GM10248 (cell line): ENCODE measurements around the gene HBQ1.
"Not testable (repeated sequence)": the region's sequence is repeated elsewhere in the genome, so short reads cannot be mapped to it uniquely, and the experiment has no call there.

ENCODE experiments used
- CTCF ChIA-PET: fragments of 300-600 bp; sonication (Branson Sonifier 250); formaldehyde crosslinking; extraction: SDS; loops from one replicate; lab custom pipeline; 2021; ENCODE audit warnings: antibody characterized with exemption; lab: Yijun Ruan, JAX
- POLR2A ChIA-PET: fragments of 350-650 bp; sonication (Branson Sonifier 250); formaldehyde crosslinking; extraction: SDS; loops from one replicate; lab custom pipeline; 2020; ENCODE audit warnings: antibody characterized with exemption; lab: Yijun Ruan, JAX
- DNase-seq: peaks from one replicate; pipeline ENCODE4 v3.0.0; 2012; ENCODE audit errors: extremely low spot score
- TF ChIP-seq, protein P1 (sequence below): IDR thresholded peaks from 2 replicates; pipeline ENCODE4 v1.5.1; 2012; ENCODE audit warnings: mild to moderate bottlenecking, low read depth; ENCODE audit errors: extremely low read depth, missing control alignments, control extremely low read depth

HBQ1 gene

DNA sequence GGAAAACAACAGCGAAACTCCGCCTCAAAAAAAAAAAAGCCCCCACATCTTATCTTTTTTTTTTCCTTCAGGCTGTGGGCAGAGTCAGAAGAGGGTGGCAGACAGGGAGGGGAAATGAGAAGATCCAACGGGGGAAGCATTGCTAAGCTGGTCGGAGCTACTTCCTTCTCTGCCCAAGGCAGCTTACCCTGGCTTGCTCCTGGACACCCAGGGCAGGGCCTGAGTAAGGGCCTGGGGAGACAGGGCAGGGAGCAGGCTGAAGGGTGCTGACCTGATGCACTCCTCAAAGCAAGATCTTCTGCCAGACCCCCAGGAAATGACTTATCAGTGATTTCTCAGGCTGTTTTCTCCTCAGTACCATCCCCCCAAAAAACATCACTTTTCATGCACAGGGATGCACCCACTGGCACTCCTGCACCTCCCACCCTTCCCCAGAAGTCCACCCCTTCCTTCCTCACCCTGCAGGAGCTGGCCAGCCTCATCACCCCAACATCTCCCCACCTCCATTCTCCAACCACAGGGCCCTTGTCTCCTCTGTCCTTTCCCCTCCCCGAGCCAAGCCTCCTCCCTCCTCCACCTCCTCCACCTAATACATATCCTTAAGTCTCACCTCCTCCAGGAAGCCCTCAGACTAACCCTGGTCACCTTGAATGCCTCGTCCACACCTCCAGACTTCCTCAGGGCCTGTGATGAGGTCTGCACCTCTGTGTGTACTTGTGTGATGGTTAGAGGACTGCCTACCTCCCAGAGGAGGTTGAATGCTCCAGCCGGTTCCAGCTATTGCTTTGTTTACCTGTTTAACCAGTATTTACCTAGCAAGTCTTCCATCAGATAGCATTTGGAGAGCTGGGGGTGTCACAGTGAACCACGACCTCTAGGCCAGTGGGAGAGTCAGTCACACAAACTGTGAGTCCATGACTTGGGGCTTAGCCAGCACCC lies 5.0 kb upstream of the HBQ1 start:
- ChIA-PET CTCF (interaction anchor here (1.2 kb wide), 1 partner anchor 58 kb away, joined by 3 read pairs; no protein-coding TSS in a partner anchor), POLR2A (interaction anchor here (0.6 kb wide), 1 partner anchor 64 kb away, joined by 3 read pairs; no protein-coding TSS in a partner anchor)
- TF ChIP-seq, protein P1, sequence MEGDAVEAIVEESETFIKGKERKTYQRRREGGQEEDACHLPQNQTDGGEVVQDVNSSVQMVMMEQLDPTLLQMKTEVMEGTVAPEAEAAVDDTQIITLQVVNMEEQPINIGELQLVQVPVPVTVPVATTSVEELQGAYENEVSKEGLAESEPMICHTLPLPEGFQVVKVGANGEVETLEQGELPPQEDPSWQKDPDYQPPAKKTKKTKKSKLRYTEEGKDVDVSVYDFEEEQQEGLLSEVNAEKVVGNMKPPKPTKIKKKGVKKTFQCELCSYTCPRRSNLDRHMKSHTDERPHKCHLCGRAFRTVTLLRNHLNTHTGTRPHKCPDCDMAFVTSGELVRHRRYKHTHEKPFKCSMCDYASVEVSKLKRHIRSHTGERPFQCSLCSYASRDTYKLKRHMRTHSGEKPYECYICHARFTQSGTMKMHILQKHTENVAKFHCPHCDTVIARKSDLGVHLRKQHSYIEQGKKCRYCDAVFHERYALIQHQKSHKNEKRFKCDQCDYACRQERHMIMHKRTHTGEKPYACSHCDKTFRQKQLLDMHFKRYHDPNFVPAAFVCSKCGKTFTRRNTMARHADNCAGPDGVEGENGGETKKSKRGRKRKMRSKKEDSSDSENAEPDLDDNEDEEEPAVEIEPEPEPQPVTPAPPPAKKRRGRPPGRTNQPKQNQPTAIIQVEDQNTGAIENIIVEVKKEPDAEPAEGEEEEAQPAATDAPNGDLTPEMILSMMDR, result no peak
- DNase-seq, result no peak

DNA sequence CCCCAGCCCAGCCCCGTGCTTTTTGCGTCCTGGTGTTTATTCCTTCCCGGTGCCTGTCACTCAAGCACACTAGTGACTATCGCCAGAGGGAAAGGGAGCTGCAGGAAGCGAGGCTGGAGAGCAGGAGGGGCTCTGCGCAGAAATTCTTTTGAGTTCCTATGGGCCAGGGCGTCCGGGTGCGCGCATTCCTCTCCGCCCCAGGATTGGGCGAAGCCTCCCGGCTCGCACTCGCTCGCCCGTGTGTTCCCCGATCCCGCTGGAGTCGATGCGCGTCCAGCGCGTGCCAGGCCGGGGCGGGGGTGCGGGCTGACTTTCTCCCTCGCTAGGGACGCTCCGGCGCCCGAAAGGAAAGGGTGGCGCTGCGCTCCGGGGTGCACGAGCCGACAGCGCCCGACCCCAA lies 4.3 kb upstream of the HBQ1 start:
- POLR2A ChIA-PET, result not testable (repeated sequence)

DNA sequence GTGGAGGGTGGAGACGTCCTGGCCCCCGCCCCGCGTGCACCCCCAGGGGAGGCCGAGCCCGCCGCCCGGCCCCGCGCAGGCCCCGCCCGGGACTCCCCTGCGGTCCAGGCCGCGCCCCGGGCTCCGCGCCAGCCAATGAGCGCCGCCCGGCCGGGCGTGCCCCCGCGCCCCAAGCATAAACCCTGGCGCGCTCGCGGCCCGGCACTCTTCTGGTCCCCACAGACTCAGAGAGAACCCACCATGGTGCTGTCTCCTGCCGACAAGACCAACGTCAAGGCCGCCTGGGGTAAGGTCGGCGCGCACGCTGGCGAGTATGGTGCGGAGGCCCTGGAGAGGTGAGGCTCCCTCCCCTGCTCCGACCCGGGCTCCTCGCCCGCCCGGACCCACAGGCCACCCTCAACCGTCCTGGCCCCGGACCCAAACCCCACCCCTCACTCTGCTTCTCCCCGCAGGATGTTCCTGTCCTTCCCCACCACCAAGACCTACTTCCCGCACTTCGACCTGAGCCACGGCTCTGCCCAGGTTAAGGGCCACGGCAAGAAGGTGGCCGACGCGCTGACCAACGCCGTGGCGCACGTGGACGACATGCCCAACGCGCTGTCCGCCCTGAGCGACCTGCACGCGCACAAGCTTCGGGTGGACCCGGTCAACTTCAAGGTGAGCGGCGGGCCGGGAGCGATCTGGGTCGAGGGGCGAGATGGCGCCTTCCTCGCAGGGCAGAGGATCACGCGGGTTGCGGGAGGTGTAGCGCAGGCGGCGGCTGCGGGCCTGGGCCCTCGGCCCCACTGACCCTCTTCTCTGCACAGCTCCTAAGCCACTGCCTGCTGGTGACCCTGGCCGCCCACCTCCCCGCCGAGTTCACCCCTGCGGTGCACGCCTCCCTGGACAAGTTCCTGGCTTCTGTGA lies 3.5 kb upstream of the HBQ1 start, which contains the start of gene HBA1:
Gene HBA1, plus strand, starts transcription at position 204 of the 906 bp plus-strand sequence. Its CDS starts 37 bp downstream, at position 241.
- CTCF ChIA-PET, result interaction anchor here (1.1 to 1.3 kb wide), 2 partner anchors 8 to 70 kb away, joined by 4 to 8 read pairs; no protein-coding TSS in a partner anchor
- POLR2A ChIA-PET, result not testable (repeated sequence)

More for the DNA sequence above, 4.3 kb upstream of the HBQ1 start:
- DNase-seq, CTCF ChIA-PET: not testable (repeated sequence)

DNA sequence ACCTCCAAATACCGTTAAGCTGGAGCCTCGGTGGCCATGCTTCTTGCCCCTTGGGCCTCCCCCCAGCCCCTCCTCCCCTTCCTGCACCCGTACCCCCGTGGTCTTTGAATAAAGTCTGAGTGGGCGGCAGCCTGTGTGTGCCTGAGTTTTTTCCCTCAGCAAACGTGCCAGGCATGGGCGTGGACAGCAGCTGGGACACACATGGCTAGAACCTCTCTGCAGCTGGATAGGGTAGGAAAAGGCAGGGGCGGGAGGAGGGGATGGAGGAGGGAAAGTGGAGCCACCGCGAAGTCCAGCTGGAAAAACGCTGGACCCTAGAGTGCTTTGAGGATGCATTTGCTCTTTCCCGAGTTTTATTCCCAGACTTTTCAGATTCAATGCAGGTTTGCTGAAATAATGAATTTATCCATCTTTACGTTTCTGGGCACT lies 2.9 kb upstream of the HBQ1 start:
- no peak for DNase-seq
- CTCF ChIA-PET, result interaction anchor here (1.1 to 1.3 kb wide), 2 partner anchors 9 to 71 kb away, joined by 4 to 8 read pairs; no protein-coding TSS in a partner anchor
- TF ChIP-seq, protein P1, result no peak
- POLR2A ChIA-PET, result no interaction called here

More for the DNA sequence above, 3.5 kb upstream of the HBQ1 start, which contains the start of gene HBA1:
- not testable (repeated sequence) for DNase-seq

DNA sequence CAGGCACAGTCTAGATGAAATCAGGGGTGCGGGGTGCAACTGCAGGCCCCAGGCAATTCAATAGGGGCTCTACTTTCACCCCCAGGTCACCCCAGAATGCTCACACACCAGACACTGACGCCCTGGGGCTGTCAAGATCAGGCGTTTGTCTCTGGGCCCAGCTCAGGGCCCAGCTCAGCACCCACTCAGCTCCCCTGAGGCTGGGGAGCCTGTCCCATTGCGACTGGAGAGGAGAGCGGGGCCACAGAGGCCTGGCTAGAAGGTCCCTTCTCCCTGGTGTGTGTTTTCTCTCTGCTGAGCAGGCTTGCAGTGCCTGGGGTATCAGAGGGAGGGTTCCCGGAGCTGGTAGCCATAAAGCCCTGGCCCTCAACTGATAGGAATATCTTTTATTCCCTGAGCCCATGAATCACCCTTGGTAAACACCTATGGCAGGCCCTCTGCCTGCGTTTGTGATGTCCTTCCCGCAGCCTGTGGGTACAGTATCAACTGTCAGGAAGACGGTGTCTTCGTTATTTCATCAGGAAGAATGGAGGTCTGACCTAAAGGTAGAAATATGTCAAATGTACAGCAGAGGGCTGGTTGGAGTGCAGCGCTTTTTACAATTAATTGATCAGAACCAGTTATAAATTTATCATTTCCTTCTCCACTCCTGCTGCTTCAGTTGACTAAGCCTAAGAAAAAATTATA lies 2.1 kb upstream of the HBQ1 start:
- CTCF ChIA-PET, result interaction anchor here (1.1 to 2.0 kb wide), 3 partner anchors 10 to 112 kb away, joined by 4 to 8 read pairs (median 6); no protein-coding TSS in a partner anchor

DNA sequence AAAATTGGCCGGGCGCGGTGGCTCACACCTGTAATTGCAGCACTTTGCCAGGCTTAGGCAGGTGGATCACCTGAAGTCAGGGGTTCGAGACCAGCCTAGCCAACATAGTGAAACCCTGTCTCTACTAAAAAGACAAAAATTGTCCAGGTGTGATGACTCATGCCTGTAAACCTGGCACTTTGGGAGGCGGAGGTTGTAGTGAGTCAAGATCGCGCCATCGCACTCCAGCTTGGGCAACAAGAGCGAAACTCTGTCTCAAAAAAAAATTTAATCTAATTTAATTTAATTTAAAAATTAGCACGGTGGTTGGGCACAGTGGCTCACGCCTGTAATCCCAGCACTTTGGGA lies 1.6 kb upstream of the HBQ1 start:
- POLR2A ChIA-PET, result interaction anchor here (0.6 kb wide), 1 partner anchor 82 kb away, joined by 3 read pairs; no protein-coding TSS in a partner anchor
- TF ChIP-seq, protein P1, result no peak
- no peak for DNase-seq
- CTCF ChIA-PET, result interaction anchor here (2.0 kb wide), 1 partner anchor 113 kb away, joined by 6 read pairs; no protein-coding TSS in a partner anchor

More for the DNA sequence above, 2.1 kb upstream of the HBQ1 start:
- POLR2A ChIA-PET, result interaction anchor here (0.6 kb wide), 1 partner anchor 81 kb away, joined by 3 read pairs; no protein-coding TSS in a partner anchor
- TF ChIP-seq, protein P1, result no peak
- no peak for DNase-seq
